Osteocyte (in vitro differentiated cells): Measurements from ENCODE around the gene MIEF1. TPM values are rescaled to one million over a fixed set of nuclear protein-coding genes. Genes with fewer than 3 reads are reported as not detected.

Source experiments
- DNase-seq: peaks from one replicate; pipeline ENCODE4 v3.0.0; 2021; ENCODE audit warnings: mixed read lengths; ENCODE audit not compliant: unreplicated experiment; ENCODE audit errors: extremely low spot score
- H3K27ac Mint-ChIP-seq: one replicate; pipeline ENCODE4 v1.8.0; 2021; ENCODE audit warnings: mild to moderate bottlenecking, mixed read lengths; ENCODE audit not compliant: unreplicated experiment
- H3K27me3 Mint-ChIP-seq: one replicate; pipeline ENCODE4 v1.8.0; 2021; ENCODE audit warnings: mixed read lengths; ENCODE audit not compliant: unreplicated experiment
- H3K36me3 Mint-ChIP-seq: one replicate; pipeline ENCODE4 v1.8.0; 2021; ENCODE audit warnings: mixed read lengths; ENCODE audit not compliant: unreplicated experiment
- H3K4me1 Mint-ChIP-seq: one replicate; pipeline ENCODE4 v1.8.0; 2021; ENCODE audit warnings: mixed read lengths; ENCODE audit not compliant: unreplicated experiment
- H3K4me3 Mint-ChIP-seq: one replicate; pipeline ENCODE4 v1.8.0; 2021; ENCODE audit warnings: mild to moderate bottlenecking, moderate library complexity, mixed read lengths; ENCODE audit not compliant: unreplicated experiment
- H3K9me3 Mint-ChIP-seq: one replicate; pipeline ENCODE4 v1.8.0; 2021; ENCODE audit warnings: mixed read lengths; ENCODE audit not compliant: unreplicated experiment
- long read RNA-seq: library from polyadenylated mRNA; unstranded; transcript quantifications from one replicate; pipeline ENCODE4 v2.0.0, GENCODE V29; 2021
- total RNA-seq: library from RNA; stranded (reverse); gene quantifications from 2 replicates; pipeline ENCODE4 v1.2.1, GENCODE V29; 2021
- TF ChIP-seq, protein P1 (sequence below): fragments of 200-600 bp; sonication (generic); IDR thresholded peaks from 2 replicates; pipeline ENCODE4 v1.5.0; 2021; ENCODE audit warnings: antibody characterized with exemption, mild to moderate bottlenecking, moderate library complexity

MIEF1 gene
- 24.8 and 25.8 TPM in 2 replicates for total RNA-seq
- long read RNA-seq, full-length matches to known transcripts: 102 of 128 reads
- long read RNA-seq, partial matches to known transcripts: 21 of 128 reads
- long read RNA-seq, other reads (novel, unspliced or antisense): 5 of 128 reads

DNA sequence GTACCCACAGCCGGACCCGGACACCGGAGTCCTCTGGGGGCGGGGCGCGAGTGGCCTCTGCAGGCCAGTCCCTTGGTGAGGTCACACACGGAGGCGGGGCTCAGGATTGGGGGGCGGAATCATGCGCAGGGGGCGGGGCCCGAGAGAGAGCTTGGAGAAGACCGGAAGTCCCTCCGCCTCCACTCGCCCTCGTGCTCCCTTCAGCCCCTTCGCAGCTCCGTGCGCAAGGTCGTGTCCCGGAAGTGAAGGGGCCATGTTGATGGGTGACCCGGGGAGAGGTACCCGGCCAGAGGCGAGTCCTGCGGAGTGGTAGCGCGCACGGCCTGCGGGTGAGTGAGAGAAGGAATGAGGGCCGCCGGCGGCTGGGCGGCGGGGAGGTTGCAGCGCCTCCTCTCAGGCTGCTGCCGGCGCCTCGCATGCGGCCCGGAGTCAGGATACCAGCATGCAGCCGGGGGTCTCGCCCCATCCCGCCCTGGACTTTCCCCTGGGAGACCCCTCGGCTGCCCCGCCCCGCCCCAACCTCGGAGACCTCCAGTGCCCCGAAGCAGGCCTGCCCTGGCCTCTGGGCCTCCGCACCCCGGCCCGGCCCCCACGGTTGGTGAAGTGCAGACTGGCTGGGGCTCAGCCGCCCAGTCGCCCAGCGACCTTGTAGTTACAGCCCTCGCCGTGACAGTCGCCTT, at the start of gene MIEF1:
MIEF1 (plus strand) TSS at position 182 of the 680 bp plus-strand sequence. CDS start 9,005 bp downstream, outside the sequence.
- Mint-ChIP-seq H3K27ac (peak within 1 kb of the TSS; percentile 86), H3K36me3 (peaks cover 22% of the 10 kb centered on the region), H3K9me3 (no peaks in the 10 kb centered on the region), H3K27me3 (no peaks in the 10 kb centered on the region), H3K4me1 (peaks cover 19% of the 10 kb centered on the region), H3K4me3 (peak within 1 kb of the TSS; percentile 99)
- DNase-seq: peak; percentile 96
- TF ChIP-seq, protein P1, sequence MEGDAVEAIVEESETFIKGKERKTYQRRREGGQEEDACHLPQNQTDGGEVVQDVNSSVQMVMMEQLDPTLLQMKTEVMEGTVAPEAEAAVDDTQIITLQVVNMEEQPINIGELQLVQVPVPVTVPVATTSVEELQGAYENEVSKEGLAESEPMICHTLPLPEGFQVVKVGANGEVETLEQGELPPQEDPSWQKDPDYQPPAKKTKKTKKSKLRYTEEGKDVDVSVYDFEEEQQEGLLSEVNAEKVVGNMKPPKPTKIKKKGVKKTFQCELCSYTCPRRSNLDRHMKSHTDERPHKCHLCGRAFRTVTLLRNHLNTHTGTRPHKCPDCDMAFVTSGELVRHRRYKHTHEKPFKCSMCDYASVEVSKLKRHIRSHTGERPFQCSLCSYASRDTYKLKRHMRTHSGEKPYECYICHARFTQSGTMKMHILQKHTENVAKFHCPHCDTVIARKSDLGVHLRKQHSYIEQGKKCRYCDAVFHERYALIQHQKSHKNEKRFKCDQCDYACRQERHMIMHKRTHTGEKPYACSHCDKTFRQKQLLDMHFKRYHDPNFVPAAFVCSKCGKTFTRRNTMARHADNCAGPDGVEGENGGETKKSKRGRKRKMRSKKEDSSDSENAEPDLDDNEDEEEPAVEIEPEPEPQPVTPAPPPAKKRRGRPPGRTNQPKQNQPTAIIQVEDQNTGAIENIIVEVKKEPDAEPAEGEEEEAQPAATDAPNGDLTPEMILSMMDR: peak; percentile 28

DNA sequence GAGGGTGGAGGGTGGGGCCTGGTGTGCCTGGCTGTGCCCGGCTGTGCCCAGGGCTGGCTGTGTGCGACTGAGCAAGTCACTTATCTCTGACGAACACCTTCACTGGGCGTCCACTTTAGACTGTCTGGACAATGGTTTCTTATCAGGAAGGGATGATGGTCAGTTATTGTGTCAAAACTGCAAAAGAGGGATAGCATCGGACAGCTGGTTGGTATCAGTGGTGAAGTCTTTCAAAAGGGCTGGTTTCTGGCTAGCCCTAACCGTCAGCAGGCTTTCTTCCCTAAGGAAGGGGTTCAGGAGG, 49.4 kb upstream of the MIEF1 start:
- no peaks in the 10 kb centered on the region for H3K9me3 Mint-ChIP-seq
- H3K36me3 Mint-ChIP-seq: no peaks in the 10 kb centered on the region
- TF ChIP-seq, protein P1: no peak
- H3K4me1 Mint-ChIP-seq: peaks cover 29% of the 10 kb centered on the region
- no peak for DNase-seq
- H3K27me3 Mint-ChIP-seq: no peaks in the 10 kb centered on the region
- no peak overlapping the region for H3K27ac Mint-ChIP-seq
- no peak overlapping the region for H3K4me3 Mint-ChIP-seq

DNA sequence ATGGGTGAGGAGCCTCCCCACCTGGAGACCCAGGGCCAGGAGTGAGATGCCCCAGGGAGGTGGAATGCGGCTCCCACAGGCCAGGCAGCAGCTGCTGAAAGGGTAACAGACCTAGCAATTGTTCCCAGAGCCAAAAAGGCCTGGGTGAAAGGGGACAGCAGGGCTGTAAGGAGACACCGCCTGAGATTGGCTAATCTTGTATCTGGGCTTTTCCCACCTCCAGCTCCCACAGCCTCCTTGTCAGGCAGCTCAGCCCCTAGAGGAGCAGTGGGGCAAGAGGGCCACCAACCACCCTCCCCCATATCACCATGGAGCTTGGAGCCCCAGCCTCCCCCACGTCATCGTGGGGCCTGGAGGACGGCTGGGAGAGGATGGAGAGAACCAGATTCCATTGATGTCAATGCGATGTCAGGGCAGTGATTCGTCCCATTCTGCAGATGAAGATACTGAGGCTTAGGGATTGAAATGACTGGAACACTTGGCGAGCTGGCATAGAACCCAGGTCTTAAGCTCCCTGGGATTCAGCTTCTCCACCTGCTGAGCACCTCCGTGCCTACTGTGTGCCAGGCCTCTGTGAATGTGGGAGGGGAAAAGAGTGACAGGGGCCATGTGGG, 48.2 kb upstream of the MIEF1 start:
- Mint-ChIP-seq H3K4me3 (peak overlapping the region; percentile 38), H3K27ac (peak overlapping the region; percentile 41), H3K9me3 (no peaks in the 10 kb centered on the region), H3K27me3 (no peaks in the 10 kb centered on the region), H3K4me1 (peaks cover 36% of the 10 kb centered on the region), H3K36me3 (no peaks in the 10 kb centered on the region)
- no peak for DNase-seq
- TF ChIP-seq, protein P1: no peak

DNA sequence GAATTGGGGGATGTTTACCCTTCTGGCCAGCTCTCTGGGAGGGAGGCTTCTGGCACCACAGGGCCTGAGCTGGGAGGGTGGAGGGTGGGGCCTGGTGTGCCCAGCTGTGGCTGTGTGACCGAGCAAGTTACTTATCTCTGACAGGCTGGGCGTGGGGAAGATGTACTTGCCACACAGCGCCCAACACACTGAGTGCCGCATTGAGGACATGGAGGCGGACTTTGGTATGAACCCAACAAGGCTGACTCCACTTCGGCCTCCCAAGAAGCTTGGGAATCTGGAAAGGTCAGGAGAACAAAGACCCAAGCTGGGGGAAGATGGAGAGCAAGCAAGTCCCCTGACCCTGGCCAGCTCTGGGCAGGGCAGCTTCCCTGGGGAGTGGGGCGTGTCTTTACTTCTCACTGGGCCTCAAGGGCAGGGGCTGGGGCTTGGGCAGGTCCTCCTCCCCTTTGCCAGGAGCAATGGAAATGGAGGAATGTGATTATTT, 47.7 kb upstream of the MIEF1 start:
- no peaks in the 10 kb centered on the region for H3K9me3 Mint-ChIP-seq
- peak overlapping the region; percentile 41 for H3K4me3 Mint-ChIP-seq
- DNase-seq: no peak

More for the DNA sequence above, 47.7 kb upstream of the MIEF1 start:
- Mint-ChIP-seq H3K27ac (peak overlapping the region; percentile 69), H3K27me3 (no peaks in the 10 kb centered on the region), H3K4me1 (peaks cover 36% of the 10 kb centered on the region), H3K36me3 (no peaks in the 10 kb centered on the region)
- TF ChIP-seq, protein P1: no peak
